ENCODE data around the gene CDH7.

DNA sequence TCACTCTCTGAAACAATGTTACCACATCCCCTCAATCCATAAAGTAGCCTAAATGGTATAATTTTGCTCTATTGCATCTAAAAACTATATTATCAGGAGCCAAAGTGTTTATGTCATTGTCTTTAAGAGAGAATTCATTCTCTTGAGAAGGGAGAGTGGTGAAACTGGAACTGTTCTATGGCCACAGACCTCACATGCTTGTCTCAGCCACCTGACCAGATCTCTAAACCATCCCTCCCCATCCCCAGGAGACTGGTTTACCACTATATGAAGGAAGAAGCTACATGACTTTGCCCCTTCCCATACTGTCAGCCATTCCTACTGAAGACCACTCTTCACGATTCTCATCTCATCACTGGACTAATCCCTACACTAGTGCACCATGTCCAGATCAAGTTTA, 9.6 kb downstream of the CDH7 start:
- TF ChIP-seq, protein P1, sequence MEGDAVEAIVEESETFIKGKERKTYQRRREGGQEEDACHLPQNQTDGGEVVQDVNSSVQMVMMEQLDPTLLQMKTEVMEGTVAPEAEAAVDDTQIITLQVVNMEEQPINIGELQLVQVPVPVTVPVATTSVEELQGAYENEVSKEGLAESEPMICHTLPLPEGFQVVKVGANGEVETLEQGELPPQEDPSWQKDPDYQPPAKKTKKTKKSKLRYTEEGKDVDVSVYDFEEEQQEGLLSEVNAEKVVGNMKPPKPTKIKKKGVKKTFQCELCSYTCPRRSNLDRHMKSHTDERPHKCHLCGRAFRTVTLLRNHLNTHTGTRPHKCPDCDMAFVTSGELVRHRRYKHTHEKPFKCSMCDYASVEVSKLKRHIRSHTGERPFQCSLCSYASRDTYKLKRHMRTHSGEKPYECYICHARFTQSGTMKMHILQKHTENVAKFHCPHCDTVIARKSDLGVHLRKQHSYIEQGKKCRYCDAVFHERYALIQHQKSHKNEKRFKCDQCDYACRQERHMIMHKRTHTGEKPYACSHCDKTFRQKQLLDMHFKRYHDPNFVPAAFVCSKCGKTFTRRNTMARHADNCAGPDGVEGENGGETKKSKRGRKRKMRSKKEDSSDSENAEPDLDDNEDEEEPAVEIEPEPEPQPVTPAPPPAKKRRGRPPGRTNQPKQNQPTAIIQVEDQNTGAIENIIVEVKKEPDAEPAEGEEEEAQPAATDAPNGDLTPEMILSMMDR (IDR thresholded peaks at IDR 0.05) = no peak
- no peak for TF ChIP-seq POLR2A (IDR thresholded peaks at IDR 0.05)

Measured in thyroid gland (tissue), 4 donors.